Activated naive CD4-positive, alpha-beta T cell treated with anti-CD3 and anti-CD28 coated beads, Interleukin-2, amount 50 U/mL, for 24 hours (primary cell): Measurements from ENCODE around the gene FAM20A.

Experiments used
- H3K27ac Mint-ChIP-seq: one replicate; pipeline ENCODE4 v1.8.0; 2021; ENCODE audit warnings: mild to moderate bottlenecking, mixed read lengths
- H3K27me3 Mint-ChIP-seq: one replicate; pipeline ENCODE4 v1.8.0; 2021; ENCODE audit warnings: mixed read lengths
- H3K36me3 Mint-ChIP-seq: one replicate; pipeline ENCODE4 v1.8.0; 2021; ENCODE audit warnings: mixed read lengths
- H3K4me1 Mint-ChIP-seq: one replicate; pipeline ENCODE4 v1.8.0; 2021; ENCODE audit warnings: mixed read lengths
- H3K4me3 Mint-ChIP-seq: one replicate; pipeline ENCODE4 v1.8.0; 2021; ENCODE audit warnings: mild to moderate bottlenecking, mixed read lengths
- H3K9me3 Mint-ChIP-seq: one replicate; pipeline ENCODE4 v1.8.0; 2021; ENCODE audit warnings: mixed read lengths

FAM20A gene

DNA sequence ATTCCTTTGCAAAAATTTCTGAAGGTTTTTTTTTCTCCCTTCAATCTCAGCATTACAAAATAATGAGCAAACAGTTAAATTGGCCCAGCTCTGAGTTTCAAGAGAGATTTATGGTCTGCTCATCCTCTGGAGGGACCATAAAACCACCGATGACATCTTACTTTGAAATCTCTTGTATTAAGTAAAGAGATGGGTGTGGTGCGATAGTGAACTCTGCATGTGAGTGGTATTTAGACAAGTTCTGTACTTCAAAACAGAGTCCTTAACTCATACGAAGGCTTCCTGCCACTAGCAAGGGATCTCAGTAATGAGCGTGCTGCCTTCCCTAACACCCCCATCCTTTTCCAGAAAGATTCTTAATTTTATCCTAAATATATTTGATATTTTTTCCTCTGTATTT, 2.1 kb downstream of the FAM20A start:
- Mint-ChIP-seq H3K4me3 (no peak overlapping the region), H3K4me1 (peaks cover 22% of the 10 kb centered on the region), H3K27me3 (peaks cover 48% of the 10 kb centered on the region), H3K36me3 (peaks cover 1% of the 10 kb centered on the region), H3K9me3 (no peaks in the 10 kb centered on the region), H3K27ac (no peak overlapping the region)

DNA sequence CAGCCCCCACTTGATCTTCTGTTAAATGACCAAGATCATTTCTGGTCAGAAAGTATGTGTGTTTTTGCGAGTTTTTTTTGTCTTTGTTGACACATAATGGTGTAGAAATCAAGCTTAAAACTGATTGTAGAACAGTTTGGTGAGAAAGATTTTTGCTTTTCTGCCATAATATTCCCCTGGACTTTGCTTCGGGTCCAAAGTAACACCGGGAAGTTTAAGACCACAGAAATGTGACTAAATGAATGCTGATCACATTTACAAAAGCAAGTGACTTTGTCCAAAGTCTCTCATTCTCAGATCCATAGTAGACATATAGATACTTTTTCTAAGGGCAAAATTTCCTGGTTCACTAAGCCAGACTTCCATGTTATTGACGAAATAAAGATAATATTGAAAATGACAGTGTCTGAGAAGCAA, 2.6 kb downstream of the FAM20A start:
- Mint-ChIP-seq H3K27ac (no peak overlapping the region), H3K4me1 (peaks cover 22% of the 10 kb centered on the region), H3K36me3 (peaks cover 3% of the 10 kb centered on the region), H3K4me3 (no peak overlapping the region), H3K9me3 (no peaks in the 10 kb centered on the region), H3K27me3 (peaks cover 50% of the 10 kb centered on the region)

- peaks cover 22% of the 10 kb centered on the region for H3K4me1 Mint-ChIP-seq
- H3K36me3 Mint-ChIP-seq, result peaks cover 1% of the 10 kb centered on the region
- no peak overlapping the region for H3K27ac Mint-ChIP-seq
- H3K9me3 Mint-ChIP-seq, result no peaks in the 10 kb centered on the region
- H3K27me3 Mint-ChIP-seq, result peaks cover 51% of the 10 kb centered on the region
- H3K4me3 Mint-ChIP-seq, result no peak overlapping the region
Observed at GRCh38 chr17:68598074-68598473, 3.1 kb downstream of the FAM20A start.

- Mint-ChIP-seq H3K4me1 (peaks cover 18% of the 10 kb centered on the region), H3K27ac (no peak overlapping the region), H3K27me3 (peaks cover 49% of the 10 kb centered on the region), H3K4me3 (no peak overlapping the region), H3K36me3 (peaks cover 1% of the 10 kb centered on the region), H3K9me3 (no peaks in the 10 kb centered on the region)
Observed at GRCh38 chr17:68596411-68596945, 4.7 kb downstream of the FAM20A start.

GRCh38 chr17:68595986-68596385, 5.2 kb downstream of the FAM20A start:
- Mint-ChIP-seq H3K36me3 (peaks cover 1% of the 10 kb centered on the region), H3K27me3 (peaks cover 49% of the 10 kb centered on the region), H3K9me3 (no peaks in the 10 kb centered on the region), H3K27ac (no peak overlapping the region), H3K4me1 (peaks cover 17% of the 10 kb centered on the region), H3K4me3 (no peak overlapping the region)

DNA sequence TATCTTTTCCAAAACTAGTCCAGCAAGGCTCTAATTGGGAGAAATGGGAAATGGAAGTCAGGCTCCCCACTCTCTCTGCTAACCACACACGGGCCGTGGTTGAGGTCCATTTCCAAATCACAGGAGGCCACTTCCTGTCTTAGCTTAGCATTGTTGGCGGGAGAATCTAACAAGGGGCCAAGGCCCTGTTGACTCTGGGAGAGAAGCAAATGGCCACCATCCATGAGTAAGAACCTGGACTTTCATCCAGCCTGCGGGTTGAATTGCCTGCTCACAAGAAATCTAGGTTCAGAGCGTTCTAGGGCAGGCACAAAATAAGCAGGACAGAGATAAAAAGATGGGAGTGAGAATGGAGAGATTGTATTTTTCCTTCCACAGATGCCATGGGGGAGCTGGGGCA, 5.7 kb downstream of the FAM20A start:
- no peak overlapping the region for H3K4me3 Mint-ChIP-seq
- peaks cover 1% of the 10 kb centered on the region for H3K36me3 Mint-ChIP-seq
- H3K4me1 Mint-ChIP-seq, result peaks cover 17% of the 10 kb centered on the region
- H3K27ac Mint-ChIP-seq, result no peak overlapping the region
- peaks cover 51% of the 10 kb centered on the region for H3K27me3 Mint-ChIP-seq
- H3K9me3 Mint-ChIP-seq, result no peaks in the 10 kb centered on the region

DNA sequence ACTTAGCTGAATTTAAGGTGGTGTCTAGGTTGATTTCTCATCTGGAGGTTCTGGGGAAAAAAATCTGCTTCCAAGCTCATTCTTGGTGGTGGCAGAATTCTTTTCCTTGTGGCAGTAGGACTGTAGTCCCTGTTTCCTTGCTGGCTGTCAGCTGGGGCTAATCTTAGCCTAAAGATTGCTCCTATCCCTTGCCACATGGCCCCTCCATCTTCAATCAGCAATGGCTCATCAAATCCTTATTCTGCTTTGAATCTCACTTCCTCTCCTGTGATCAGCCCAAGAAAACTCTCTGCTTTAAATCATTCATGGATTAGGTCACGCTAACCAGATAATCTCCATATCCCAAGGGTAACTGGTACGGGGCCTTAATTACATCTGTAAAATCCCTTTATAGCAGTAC, 6.6 kb downstream of the FAM20A start:
- H3K9me3 Mint-ChIP-seq, result no peaks in the 10 kb centered on the region
- peaks cover 48% of the 10 kb centered on the region for H3K27me3 Mint-ChIP-seq

DNA sequence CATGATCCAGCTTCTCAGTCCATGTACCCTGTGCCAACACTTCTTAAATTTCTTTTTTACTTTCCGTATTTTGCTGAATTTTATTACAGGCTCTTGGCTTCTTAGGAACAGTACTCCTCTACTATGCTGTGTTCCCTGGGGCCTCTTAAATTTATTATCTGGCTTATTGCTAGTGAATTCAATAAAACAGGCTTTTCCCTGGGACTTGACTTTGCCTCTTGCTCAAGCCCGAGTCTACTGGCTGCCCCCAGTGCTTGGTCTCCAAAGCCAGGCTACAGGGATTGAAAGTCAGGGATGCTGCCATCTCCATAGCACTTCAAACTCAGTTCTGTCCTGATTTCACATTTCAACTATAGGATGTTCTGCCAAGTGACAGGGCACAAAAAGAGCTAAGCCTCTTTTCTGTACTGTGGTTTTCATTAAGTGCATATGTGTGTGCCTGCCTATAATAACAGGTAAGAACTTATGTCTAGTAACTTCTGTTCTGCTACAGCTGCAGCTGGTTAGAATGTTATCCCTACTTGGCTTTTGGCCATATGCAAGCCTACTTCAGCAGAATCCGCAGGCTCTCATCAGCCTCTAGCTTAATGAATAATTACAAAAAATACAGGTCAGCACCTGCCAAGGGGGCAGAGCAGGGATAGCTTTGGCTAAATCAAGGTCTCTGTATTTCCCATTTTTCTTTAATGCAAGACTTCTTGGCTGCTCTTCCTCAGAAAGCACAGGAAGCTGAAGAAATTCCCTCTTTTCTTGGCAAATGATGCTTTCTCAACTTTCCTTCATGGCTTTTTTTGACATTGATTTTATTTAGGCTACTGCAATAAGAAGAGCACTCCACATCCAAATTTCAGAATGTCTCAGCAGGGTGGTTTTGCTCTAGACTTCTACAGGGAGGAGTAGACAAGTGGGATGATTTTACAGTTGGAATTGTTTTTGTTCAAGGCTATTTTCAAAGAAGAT, 8.2 kb downstream of the FAM20A start:
- no peak overlapping the region for H3K27ac Mint-ChIP-seq
- H3K4me3 Mint-ChIP-seq, result no peak overlapping the region
- H3K36me3 Mint-ChIP-seq, result peaks cover 1% of the 10 kb centered on the region
- peaks cover 36% of the 10 kb centered on the region for H3K27me3 Mint-ChIP-seq
- peaks cover 13% of the 10 kb centered on the region for H3K4me1 Mint-ChIP-seq
- peaks cover 7% of the 10 kb centered on the region for H3K9me3 Mint-ChIP-seq

More for the DNA sequence above, 6.6 kb downstream of the FAM20A start:
- H3K36me3 Mint-ChIP-seq, result peaks cover 1% of the 10 kb centered on the region
- peaks cover 14% of the 10 kb centered on the region for H3K4me1 Mint-ChIP-seq
- no peak overlapping the region for H3K27ac Mint-ChIP-seq
- H3K4me3 Mint-ChIP-seq, result no peak overlapping the region

GRCh38 chr17:68592009-68592408, 9.2 kb downstream of the FAM20A start:
- no peak overlapping the region for H3K27ac Mint-ChIP-seq
- no peak overlapping the region for H3K4me3 Mint-ChIP-seq
- peaks cover 7% of the 10 kb centered on the region for H3K9me3 Mint-ChIP-seq
- peaks cover 34% of the 10 kb centered on the region for H3K27me3 Mint-ChIP-seq
- peaks cover 13% of the 10 kb centered on the region for H3K4me1 Mint-ChIP-seq
- H3K36me3 Mint-ChIP-seq, result peaks cover 1% of the 10 kb centered on the region

DNA sequence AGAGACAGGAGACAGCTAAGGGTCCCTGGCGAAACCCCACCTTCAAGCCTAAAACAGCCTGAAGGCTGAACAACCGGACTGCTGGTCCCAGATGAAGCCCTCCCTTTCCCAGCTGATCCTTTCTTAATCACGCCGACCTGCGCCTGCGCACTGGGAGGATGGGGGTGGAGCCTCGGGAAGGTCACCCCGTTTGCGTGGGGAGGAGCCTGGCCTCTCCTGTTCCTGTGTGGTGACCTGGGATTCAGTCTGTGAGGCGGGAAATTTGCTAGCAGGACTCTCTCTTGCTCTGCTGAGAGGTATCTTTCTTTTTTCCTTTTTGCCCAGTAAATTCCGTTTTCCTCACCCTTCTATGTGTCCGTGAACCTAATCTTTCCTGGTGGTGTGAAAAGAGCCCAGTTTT, 9.6 kb downstream of the FAM20A start:
- Mint-ChIP-seq H3K27ac (no peak overlapping the region), H3K27me3 (peaks cover 30% of the 10 kb centered on the region), H3K4me3 (no peak overlapping the region), H3K9me3 (peaks cover 7% of the 10 kb centered on the region), H3K36me3 (peaks cover 1% of the 10 kb centered on the region), H3K4me1 (peaks cover 13% of the 10 kb centered on the region)

DNA sequence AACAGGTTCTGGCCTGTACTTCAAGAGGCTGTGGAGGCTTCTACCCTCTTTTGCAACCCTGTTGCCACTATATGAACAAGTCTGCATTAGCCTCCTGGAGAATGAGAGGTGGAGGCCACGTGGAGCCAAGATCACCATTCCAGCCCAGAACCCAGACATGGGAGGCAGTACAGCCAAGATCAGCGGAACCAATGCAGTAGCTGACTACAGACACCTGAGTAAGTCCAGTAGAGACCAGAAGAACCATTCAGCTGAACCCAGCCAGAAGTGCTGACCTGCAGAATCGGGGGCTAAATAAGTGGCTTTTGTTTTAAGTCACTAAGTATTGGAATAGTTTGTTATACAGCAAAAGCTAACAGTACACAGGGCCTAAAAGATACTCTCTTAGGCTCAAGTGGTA, 12.1 kb downstream of the FAM20A start:
- Mint-ChIP-seq H3K4me3 (no peak overlapping the region), H3K9me3 (peaks cover 7% of the 10 kb centered on the region), H3K36me3 (peaks cover 1% of the 10 kb centered on the region), H3K27ac (no peak overlapping the region), H3K4me1 (no peaks in the 10 kb centered on the region), H3K27me3 (peaks cover 21% of the 10 kb centered on the region)

DNA sequence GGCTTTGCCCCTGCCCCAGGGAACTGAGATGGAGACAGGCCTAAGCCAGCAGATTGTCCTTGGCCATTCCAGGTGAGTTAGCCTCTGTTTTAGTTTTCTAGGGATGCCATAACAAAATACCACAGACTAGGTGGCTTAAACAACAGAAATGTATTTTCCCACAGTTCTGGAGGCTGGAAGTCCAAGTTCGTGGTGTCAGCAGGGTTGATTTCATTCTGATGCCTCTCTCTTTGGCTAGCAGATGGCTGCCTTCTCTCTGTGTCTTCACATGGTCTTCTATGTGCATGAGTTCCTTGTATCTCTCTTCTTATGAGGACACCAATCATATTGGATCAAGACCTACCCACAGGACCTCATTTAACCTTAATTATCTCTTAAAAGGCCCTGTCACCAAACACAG, 12.8 kb downstream of the FAM20A start:
- no peaks in the 10 kb centered on the region for H3K36me3 Mint-ChIP-seq
- peaks cover 16% of the 10 kb centered on the region for H3K27me3 Mint-ChIP-seq
- H3K4me1 Mint-ChIP-seq, result no peaks in the 10 kb centered on the region
- H3K4me3 Mint-ChIP-seq, result no peak overlapping the region
- no peak overlapping the region for H3K27ac Mint-ChIP-seq
- peaks cover 7% of the 10 kb centered on the region for H3K9me3 Mint-ChIP-seq

- no peak overlapping the region for H3K4me3 Mint-ChIP-seq
- no peak overlapping the region for H3K27ac Mint-ChIP-seq
- peaks cover 12% of the 10 kb centered on the region for H3K27me3 Mint-ChIP-seq
- no peaks in the 10 kb centered on the region for H3K36me3 Mint-ChIP-seq
- peaks cover 7% of the 10 kb centered on the region for H3K9me3 Mint-ChIP-seq
- no peaks in the 10 kb centered on the region for H3K4me1 Mint-ChIP-seq
Observed at GRCh38 chr17:68587847-68588246, 13.3 kb downstream of the FAM20A start.

- H3K4me3 Mint-ChIP-seq, result no peak overlapping the region
- H3K27me3 Mint-ChIP-seq, result peaks cover 7% of the 10 kb centered on the region
- H3K9me3 Mint-ChIP-seq, result peaks cover 7% of the 10 kb centered on the region
- no peak overlapping the region for H3K27ac Mint-ChIP-seq
- no peaks in the 10 kb centered on the region for H3K4me1 Mint-ChIP-seq
- H3K36me3 Mint-ChIP-seq, result no peaks in the 10 kb centered on the region
Observed at GRCh38 chr17:68587026-68587425, 14.1 kb downstream of the FAM20A start.

- Mint-ChIP-seq H3K4me3 (no peak overlapping the region), H3K4me1 (no peaks in the 10 kb centered on the region), H3K27ac (no peak overlapping the region), H3K9me3 (peaks cover 7% of the 10 kb centered on the region), H3K36me3 (no peaks in the 10 kb centered on the region), H3K27me3 (no peaks in the 10 kb centered on the region)
Observed at GRCh38 chr17:68585643-68586042, 15.5 kb downstream of the FAM20A start.

DNA sequence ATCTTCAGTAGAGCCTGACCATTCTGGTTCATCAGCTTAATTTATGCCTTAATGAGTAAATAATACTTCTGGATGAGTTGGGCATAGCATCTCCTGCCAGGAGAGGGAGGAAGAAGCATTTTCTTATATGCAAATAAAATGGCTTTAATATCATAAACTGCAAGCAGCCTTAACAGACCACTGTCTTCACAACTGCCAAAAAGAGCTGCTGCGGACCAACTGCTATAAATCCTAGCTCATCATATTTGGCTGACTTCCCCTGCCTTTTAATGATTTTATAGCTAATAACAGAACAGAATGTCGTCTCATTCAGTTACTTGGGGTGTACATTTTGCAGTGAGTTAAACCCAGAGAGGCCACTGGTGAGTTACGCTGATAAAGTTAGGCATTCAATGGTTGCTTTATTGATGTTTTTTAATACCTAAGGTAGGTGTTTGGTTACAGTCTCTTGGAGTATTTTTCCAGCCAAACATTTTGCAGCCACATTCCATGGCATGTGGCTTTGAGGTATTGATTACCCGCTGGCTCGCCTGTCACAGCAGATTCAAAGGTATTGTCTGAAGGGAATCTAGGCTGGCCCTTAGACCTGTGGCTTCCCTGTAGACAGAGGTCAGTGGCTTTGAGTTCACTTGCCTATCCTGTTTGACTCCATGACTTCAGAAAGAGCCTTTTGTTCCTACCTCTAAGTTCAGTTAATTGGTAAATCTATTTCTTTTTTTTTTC, 16.4 kb downstream of the FAM20A start:
- Mint-ChIP-seq H3K36me3 (no peaks in the 10 kb centered on the region), H3K27me3 (no peaks in the 10 kb centered on the region), H3K27ac (no peak overlapping the region), H3K9me3 (peaks cover 7% of the 10 kb centered on the region), H3K4me1 (no peaks in the 10 kb centered on the region), H3K4me3 (no peak overlapping the region)
